CD4-positive, alpha-beta T cell treated with Interleukin-10 for 1 hour (primary cell): ENCODE measurements around the gene G3BP1.
A peak's percentile ranks its signal among the peaks of the same experiment; 100 is the strongest.
"Not testable (repeated sequence)": the region's sequence is repeated elsewhere in the genome, so short reads cannot be mapped to it uniquely, and the experiment has no call there.

Experiments
- DNase-seq: peaks from one replicate; pipeline ENCODE4 v3.0.0-alpha.2; 2020

The G3BP1 gene

GRCh38 chr5:151771259-151772028 is at the start of gene G3BP1:
Gene G3BP1 (plus strand): TSS chr5:151771954. CDS start chr5:151786621, 14,667 bp downstream.
- DNase-seq, result peak; percentile 100

- no peak for DNase-seq
These were observed 49.2 kb upstream of the G3BP1 start for GRCh38 chr5:151722546-151722945.

DNA sequence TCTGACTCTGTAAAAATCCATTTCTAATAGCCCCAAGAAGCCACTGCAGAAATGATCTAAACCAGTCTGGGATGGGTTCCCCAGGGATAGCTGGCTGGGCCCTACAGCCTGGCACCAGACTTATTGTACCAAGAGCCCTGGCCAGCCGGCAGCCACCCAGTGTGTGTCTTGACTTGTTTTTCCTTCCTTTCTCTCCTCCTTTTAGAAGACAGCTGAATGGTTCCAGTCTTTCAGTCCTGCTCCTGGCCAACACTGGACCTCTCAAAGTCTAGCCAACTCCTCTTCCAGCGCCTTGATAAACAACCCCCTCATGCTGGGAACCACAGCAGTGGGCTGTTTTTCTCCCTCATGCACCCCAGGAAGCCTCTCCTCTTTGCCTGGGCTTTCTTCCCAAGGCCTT is 47.4 kb upstream of the G3BP1 start:
- DNase-seq, result no peak

- DNase-seq, result not testable (repeated sequence)
These were observed 42.2 kb upstream of the G3BP1 start for GRCh38 chr5:151729597-151729996.

- DNase-seq, result no peak
These were observed 41.4 kb upstream of the G3BP1 start for GRCh38 chr5:151730381-151730780.

DNA sequence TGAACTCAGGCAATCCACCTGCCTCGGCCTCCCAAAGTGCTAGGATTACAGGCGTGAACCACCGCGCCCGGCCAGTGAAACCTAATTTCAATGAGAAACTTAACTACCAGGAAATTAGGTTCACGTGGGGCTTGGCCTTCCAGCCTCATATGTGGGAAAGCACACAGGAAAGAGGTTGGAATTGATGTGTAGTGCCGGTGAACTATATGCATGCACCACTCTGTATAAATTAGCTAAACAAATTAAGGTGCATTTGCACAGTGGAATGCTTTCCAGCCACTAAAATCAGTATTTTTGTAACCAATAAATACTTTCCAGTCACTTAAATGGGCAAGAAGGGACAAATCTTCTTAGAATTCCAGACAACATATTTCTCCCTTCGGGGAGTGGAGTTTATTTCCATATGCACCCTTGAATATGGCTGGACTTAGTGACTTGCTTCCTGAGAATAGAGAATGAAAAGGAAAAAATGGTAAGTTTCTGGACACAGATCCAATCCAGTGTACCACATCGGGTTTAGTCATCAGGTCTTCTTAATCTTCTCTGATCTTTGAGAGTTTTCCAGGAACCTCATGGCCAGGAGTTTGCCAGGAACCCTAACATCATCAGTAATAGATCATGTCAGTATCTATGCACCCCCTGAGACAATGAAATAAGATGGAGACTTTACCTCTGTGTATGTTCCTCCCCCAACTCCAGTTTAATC is 38.2 kb upstream of the G3BP1 start:
- no peak for DNase-seq

DNA sequence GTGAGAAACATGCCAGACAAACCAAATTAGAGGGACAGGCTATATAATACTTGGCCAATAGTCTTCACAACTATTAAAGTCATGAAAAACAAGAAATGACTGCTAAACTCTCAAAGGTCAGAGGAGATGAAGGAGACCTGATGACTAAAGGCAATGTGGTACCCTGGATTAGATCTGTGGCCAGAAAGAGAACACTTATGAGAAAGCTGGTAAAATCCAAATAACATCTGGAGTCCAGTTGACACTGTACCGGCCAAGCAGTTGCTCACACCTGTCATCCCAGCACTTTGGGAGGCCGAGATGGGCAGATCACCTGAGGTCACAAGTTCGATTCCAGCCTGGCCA is 37.7 kb upstream of the G3BP1 start:
- no peak for DNase-seq

- DNase-seq, result no peak
These were observed 36.1 kb upstream of the G3BP1 start for GRCh38 chr5:151735646-151736045.

- no peak for DNase-seq
These were observed 34.3 kb upstream of the G3BP1 start for GRCh38 chr5:151737431-151737830.

GRCh38 chr5:151738125-151738848 is 33.5 kb upstream of the G3BP1 start:
- no peak for DNase-seq

DNA sequence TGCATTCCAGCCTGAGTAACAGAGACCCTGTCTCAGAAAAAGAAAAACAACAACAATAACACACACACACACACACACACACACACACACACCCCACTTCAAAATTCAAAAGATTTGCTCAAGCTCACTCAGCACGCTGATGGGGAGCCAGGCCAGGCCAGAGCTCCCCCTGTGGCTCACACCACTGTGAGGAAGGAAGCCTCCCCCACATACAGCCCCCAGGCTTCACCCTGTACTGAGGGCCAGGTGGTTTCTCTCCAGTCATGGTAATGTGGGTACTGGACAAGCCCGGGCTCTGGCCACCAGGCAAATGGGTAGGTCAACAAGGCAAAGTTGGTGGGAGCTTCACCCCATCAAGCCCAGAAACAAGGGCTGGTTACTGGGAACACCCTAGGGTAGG is 32.4 kb upstream of the G3BP1 start:
- no peak for DNase-seq

DNA sequence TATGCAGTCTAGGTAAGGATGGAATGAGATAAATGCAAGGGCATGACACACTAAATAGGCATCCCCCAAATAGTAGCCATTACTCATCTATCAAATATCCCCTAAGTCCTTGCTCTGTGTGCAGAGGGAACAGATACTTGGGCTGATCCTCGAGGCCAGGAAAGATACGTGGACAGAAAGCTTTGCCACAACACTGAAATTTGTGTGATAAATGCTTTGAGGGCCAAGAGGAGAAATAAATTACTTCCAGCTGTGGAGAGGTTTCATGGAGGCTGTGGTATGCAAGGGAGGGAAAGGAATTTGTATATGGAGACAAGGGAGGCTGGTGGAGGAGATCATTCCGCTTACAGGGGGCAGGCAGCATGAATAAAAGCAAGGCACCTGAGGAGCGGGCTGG is 31.8 kb upstream of the G3BP1 start:
- DNase-seq, result no peak

GRCh38 chr5:151740336-151740942 is 31.3 kb upstream of the G3BP1 start:
- peak; percentile 71 for DNase-seq

DNA sequence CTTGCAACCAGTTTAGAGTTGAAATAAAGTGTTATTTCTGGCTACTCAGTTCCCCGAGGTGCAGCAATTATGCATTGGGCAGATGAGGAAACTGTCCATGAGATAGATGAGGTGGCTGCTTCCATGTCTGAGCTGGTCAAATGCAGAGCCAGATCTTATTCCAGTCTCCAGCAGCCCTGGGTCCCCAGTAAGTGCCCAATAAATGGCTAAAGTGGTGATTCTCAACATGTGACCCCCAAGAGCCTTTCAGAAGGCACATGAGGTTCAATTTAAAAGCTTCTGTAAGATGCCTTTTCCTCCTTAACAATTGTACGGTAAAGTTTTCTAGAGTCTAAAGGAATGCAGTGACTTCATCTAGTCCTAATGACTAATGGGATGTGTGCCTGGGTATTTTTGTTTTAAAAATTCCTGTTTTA is 30.8 kb upstream of the G3BP1 start:
- DNase-seq, result no peak

- no peak for DNase-seq
These were observed 29.9 kb upstream of the G3BP1 start for GRCh38 chr5:151741678-151742423.

- DNase-seq, result no peak
These were observed 28.9 kb upstream of the G3BP1 start for GRCh38 chr5:151742870-151743294.

DNA sequence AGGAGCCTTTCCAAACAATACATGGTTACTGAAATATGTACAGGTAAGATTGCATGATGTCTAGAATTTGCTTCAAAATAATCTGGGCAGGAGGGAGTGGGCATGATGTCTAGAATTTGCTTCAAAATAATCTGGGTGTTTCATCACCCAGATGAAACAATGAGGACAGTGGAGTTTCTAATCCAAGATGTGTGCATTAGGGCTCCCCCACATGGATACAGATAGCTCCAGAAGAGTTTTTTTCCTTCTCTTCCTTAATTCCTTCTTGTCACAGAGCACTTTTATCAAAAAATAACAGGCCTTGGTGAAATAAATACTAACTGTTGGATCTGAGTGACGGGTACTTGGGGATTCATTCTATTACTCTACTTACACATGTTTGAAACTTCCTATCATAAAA is 28.2 kb upstream of the G3BP1 start:
- no peak for DNase-seq

GRCh38 chr5:151745071-151745705 is 26.6 kb upstream of the G3BP1 start:
- peak; percentile 47 for DNase-seq

- no peak for DNase-seq
These were observed 21.6 kb upstream of the G3BP1 start for GRCh38 chr5:151750121-151750520.

GRCh38 chr5:151751091-151751490 is 20.7 kb upstream of the G3BP1 start:
- no peak for DNase-seq

GRCh38 chr5:151751593-151751992 is 20.2 kb upstream of the G3BP1 start:
- DNase-seq, result no peak

GRCh38 chr5:151755383-151755782 is 16.4 kb upstream of the G3BP1 start:
- DNase-seq, result no peak
